Hepatocyte (in vitro differentiated cells): ENCODE results near the gene CCDC91. TPM values are rescaled to one million over a fixed set of nuclear protein-coding genes. Genes with fewer than 3 reads are reported as not detected.
"Not testable (repeated sequence)": the region's sequence is repeated elsewhere in the genome, so short reads cannot be mapped to it uniquely, and the experiment has no call there.

ENCODE experiments used
- DNase-seq: peaks from one replicate; pipeline ENCODE4 v3.0.0-alpha.2; 2016; ENCODE audit warnings: low spot score
- H2AFZ ChIP-seq: fragments of 200-600 bp; sonication (generic); 2 replicates; pipeline ENCODE4 v1.6.0; 2016; ENCODE audit warnings: antibody characterized with exemption, mild to moderate bottlenecking
- H3K27ac ChIP-seq: fragments of 200-600 bp; sonication (generic); 2 replicates; pipeline ENCODE4 v1.5.1; 2016; ENCODE audit warnings: mild to moderate bottlenecking
- H3K27me3 ChIP-seq: fragments of 200-600 bp; sonication (generic); 2 replicates; pipeline ENCODE4 v1.6.1; 2016
- H3K36me3 ChIP-seq: fragments of 200-600 bp; sonication (generic); replicated peaks from 2 replicates; pipeline ENCODE4 v1.5.1; 2016; ENCODE audit warnings: low read depth; ENCODE audit not compliant: insufficient read depth
- H3K4me1 ChIP-seq: fragments of 200-600 bp; sonication (generic); 2 replicates; pipeline ENCODE4 v1.5.1; 2016; ENCODE audit warnings: mild to moderate bottlenecking, moderate library complexity; ENCODE audit not compliant: insufficient read depth
- H3K4me2 ChIP-seq: fragments of 200-600 bp; sonication (generic); 2 replicates; pipeline ENCODE4 v1.6.0; 2016
- H3K4me3 ChIP-seq: fragments of 200-600 bp; sonication (generic); 2 replicates; pipeline ENCODE4 v1.5.1; 2016; ENCODE audit warnings: mild to moderate bottlenecking
- H3K79me2 ChIP-seq: fragments of 200-600 bp; sonication (generic); 2 replicates; pipeline ENCODE4 v1.6.0; 2017; ENCODE audit warnings: mild to moderate bottlenecking
- H3K9me2 ChIP-seq: fragments of 200-600 bp; sonication (generic); replicated peaks from 2 replicates; pipeline ENCODE4 v1.6.0; 2017; ENCODE audit warnings: mild to moderate bottlenecking; ENCODE audit not compliant: insufficient read depth
- H3K9me3 ChIP-seq: fragments of 200-600 bp; sonication (generic); 2 replicates; pipeline ENCODE4 v1.5.1; 2016; ENCODE audit warnings: low read depth, mild to moderate bottlenecking
- H4K20me1 ChIP-seq: fragments of 200-600 bp; sonication (generic); 2 replicates; pipeline ENCODE4 v1.6.0; 2016; ENCODE audit warnings: mild to moderate bottlenecking; ENCODE audit not compliant: insufficient read depth, poor library complexity, severe bottlenecking
- EZH2 ChIP-seq: fragments of 200-600 bp; sonication (generic); IDR thresholded peaks from 2 replicates; pipeline ENCODE4 v1.6.1; 2016; ENCODE audit warnings: antibody characterized with exemption, mild to moderate bottlenecking, borderline replicate concordance
- EZH2phosphoT487 ChIP-seq: fragments of 200-600 bp; sonication (generic); IDR thresholded peaks from one replicate; pipeline ENCODE4 v1.6.1; 2018; ENCODE audit warnings: antibody characterized with exemption, mild to moderate bottlenecking, low read depth, moderate library complexity; ENCODE audit not compliant: unreplicated experiment, severe bottlenecking
- WGBS: methylation state at CpG from one replicate; pipeline ENCODE4 v1.1.6; 2016; ENCODE audit warnings: low lambda C conversion rate; ENCODE audit errors: missing lambda C conversion rate; 5-methylcytosine and 5-hydroxymethylcytosine counted together
- polyA plus RNA-seq: library from polyadenylated mRNA; unstranded; fragments of >200 nt; fragmentation: Nextera tagmentation; extraction: Ambion mirVana; gene quantifications from 2 replicates; pipeline ENCODE4 v1.2.1, GENCODE V29; 2016
- total RNA-seq: library from RNA; depleted of rRNA; stranded (reverse); fragments of >200 nt; gene quantifications from 2 replicates; pipeline ENCODE4 v1.2.3, GENCODE V29; 2014
- TF ChIP-seq, protein P1 (sequence below): fragments of 200-600 bp; sonication (generic); IDR thresholded peaks from 2 replicates; pipeline ENCODE4 v1.5.1; 2016; ENCODE audit warnings: antibody characterized with exemption, mild to moderate bottlenecking; ENCODE audit not compliant: poor library complexity

CCDC91 gene
- total and polyA plus RNA-seq, 2 experiments from 2014 or later = 14.2 to 15.1 TPM

- H3K4me1 ChIP-seq = peaks cover 11% of the 10 kb centered on the region
- H3K27me3 ChIP-seq = no peaks in the 10 kb centered on the region
- H4K20me1 ChIP-seq = no peaks in the 10 kb centered on the region
- no peaks in the 10 kb centered on the region for H3K36me3 ChIP-seq
- no peaks in the 10 kb centered on the region for H3K9me2 ChIP-seq
- DNase-seq = no peak
- H3K9me3 ChIP-seq = no peaks in the 10 kb centered on the region
- peak overlapping the region; percentile 99 for H3K27ac ChIP-seq
- H3K4me2 ChIP-seq = peak overlapping the region; percentile 84
- no peak for TF ChIP-seq EZH2phosphoT487
- TF ChIP-seq, protein P1, sequence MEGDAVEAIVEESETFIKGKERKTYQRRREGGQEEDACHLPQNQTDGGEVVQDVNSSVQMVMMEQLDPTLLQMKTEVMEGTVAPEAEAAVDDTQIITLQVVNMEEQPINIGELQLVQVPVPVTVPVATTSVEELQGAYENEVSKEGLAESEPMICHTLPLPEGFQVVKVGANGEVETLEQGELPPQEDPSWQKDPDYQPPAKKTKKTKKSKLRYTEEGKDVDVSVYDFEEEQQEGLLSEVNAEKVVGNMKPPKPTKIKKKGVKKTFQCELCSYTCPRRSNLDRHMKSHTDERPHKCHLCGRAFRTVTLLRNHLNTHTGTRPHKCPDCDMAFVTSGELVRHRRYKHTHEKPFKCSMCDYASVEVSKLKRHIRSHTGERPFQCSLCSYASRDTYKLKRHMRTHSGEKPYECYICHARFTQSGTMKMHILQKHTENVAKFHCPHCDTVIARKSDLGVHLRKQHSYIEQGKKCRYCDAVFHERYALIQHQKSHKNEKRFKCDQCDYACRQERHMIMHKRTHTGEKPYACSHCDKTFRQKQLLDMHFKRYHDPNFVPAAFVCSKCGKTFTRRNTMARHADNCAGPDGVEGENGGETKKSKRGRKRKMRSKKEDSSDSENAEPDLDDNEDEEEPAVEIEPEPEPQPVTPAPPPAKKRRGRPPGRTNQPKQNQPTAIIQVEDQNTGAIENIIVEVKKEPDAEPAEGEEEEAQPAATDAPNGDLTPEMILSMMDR = no peak
- no peak for TF ChIP-seq EZH2
- 25% methylated on average over 18 of the region's 18 CpGs for WGBS
- H3K79me2 ChIP-seq = peaks cover 41% of the 10 kb centered on the region
- peak overlapping the region; percentile 100 for H2AFZ ChIP-seq
- H3K4me3 ChIP-seq = peak overlapping the region; percentile 90
Observed at GRCh38 chr12:28191051-28192048, 1.1 kb downstream of the CCDC91 start.

DNA sequence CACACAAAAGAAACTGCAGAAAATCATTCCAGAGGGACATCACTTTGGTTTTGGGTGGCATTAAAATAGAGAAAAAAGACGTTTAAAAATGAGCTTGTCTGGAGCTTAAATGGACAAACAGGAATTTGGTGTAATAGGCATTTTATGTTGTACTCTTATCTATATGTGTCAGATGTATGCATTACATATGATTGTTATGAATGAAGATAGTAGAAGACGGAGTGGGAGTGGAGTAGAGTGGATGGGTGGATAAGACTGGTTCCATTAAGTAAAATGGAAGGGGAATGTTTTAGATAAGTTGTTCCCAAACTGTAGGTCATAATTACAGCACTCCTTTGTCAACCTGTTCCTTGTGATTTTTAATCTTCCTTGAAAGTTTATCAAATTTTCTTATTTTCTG lies 1.9 kb downstream of the CCDC91 start:
- H3K79me2 ChIP-seq = peaks cover 47% of the 10 kb centered on the region
- TF ChIP-seq EZH2 = no peak
- TF ChIP-seq EZH2phosphoT487 = no peak
- TF ChIP-seq, protein P1 = no peak
- H3K4me3 ChIP-seq = no peak overlapping the region
- 61% methylated on average over 2 of the region's 2 CpGs for WGBS
- H3K4me2 ChIP-seq = peak overlapping the region; percentile 84
- DNase-seq = no peak
- H3K27ac ChIP-seq = peak overlapping the region; percentile 10
- no peak overlapping the region for H2AFZ ChIP-seq
- no peaks in the 10 kb centered on the region for H3K9me3 ChIP-seq
- H3K4me1 ChIP-seq = peaks cover 11% of the 10 kb centered on the region
- H3K36me3 ChIP-seq = no peaks in the 10 kb centered on the region
- no peaks in the 10 kb centered on the region for H3K9me2 ChIP-seq
- H4K20me1 ChIP-seq = no peaks in the 10 kb centered on the region
- no peaks in the 10 kb centered on the region for H3K27me3 ChIP-seq

DNA sequence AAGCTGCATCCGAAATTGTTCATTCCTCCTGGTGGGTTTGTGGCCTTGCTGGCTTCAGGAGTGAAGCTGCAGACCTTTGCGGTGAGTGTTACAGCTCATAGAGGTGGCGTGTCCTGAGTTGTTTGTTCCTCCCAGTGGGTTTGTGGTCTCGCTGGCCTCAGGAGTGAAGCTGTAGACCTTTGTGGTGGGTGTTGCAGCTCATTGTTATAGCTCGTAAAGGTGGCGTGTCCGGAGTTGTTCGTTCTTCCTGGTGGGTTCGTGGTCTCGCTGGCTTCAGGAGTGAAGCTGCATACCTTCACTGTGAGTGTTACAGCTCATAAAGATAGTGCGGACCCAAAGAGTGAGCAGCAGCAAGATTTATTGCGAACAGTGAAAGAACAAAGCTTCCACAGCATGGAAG lies 4.4 kb downstream of the CCDC91 start:
- not testable (repeated sequence) for H3K4me3 ChIP-seq, DNase-seq, H3K36me3 ChIP-seq, H3K9me3 ChIP-seq, H3K4me2 ChIP-seq, H4K20me1 ChIP-seq, H2AFZ ChIP-seq, H3K27me3 ChIP-seq, H3K27ac ChIP-seq, H3K9me2 ChIP-seq
- Histone ChIP-seq H3K4me1 (peaks cover 11% of the 10 kb centered on the region), H3K79me2 (peaks cover 62% of the 10 kb centered on the region)
- 94% methylated on average over 12 of the region's 12 CpGs for WGBS

GRCh38 chr12:28201136-28201535 lies 10.9 kb downstream of the CCDC91 start:
- H3K4me2 ChIP-seq, H3K4me3 ChIP-seq, H3K9me2 ChIP-seq, H2AFZ ChIP-seq, DNase-seq, H3K4me1 ChIP-seq, H3K36me3 ChIP-seq, H3K9me3 ChIP-seq, H4K20me1 ChIP-seq, H3K27ac ChIP-seq, H3K27me3 ChIP-seq: not testable (repeated sequence)
- WGBS = 100% methylated on average over 9 of the region's 30 CpGs
- H3K79me2 ChIP-seq = peaks cover 52% of the 10 kb centered on the region
